Measurements from ENCODE around the gene ZNF691. TPM values are rescaled to one million over a fixed set of nuclear protein-coding genes. Genes with fewer than 3 reads are reported as not detected.
"Not testable (repeated sequence)": the region's sequence is repeated elsewhere in the genome, so short reads cannot be mapped to it uniquely, and the experiment has no call there.

The ZNF691 gene
- total RNA-seq, 1 donor from 2014 or later: 12.0 TPM

- H3K9me3 Mint-ChIP-seq (ENCODE audit: unreplicated experiment): peaks cover 4% of the 10 kb centered on the region
- no peaks in the 10 kb centered on the region for H3K4me1 Mint-ChIP-seq (ENCODE audit: unreplicated experiment)
- DNase-seq (ENCODE audit: low spot score): no peak
- no peak overlapping the region for H3K27ac Mint-ChIP-seq (ENCODE audit: unreplicated experiment)
- no peak for TF ChIP-seq CTCF (IDR thresholded peaks at IDR 0.05; ENCODE audit: unreplicated experiment)
- H3K27me3 Mint-ChIP-seq (ENCODE audit: unreplicated experiment): no peaks in the 10 kb centered on the region
- no peak overlapping the region for H3K4me3 Mint-ChIP-seq (ENCODE audit: unreplicated experiment)
- H3K36me3 Mint-ChIP-seq (ENCODE audit: low read depth, unreplicated experiment): peaks cover 43% of the 10 kb centered on the region
Measured at GRCh38 chr1:42806171-42806570, 40.2 kb upstream of the ZNF691 start.

- H3K4me3 Mint-ChIP-seq (ENCODE audit: unreplicated experiment): peak overlapping the region; percentile 25
- H3K9me3 Mint-ChIP-seq (ENCODE audit: unreplicated experiment): peaks cover 4% of the 10 kb centered on the region
- no peak overlapping the region for H3K27ac Mint-ChIP-seq (ENCODE audit: unreplicated experiment)
- no peaks in the 10 kb centered on the region for H3K4me1 Mint-ChIP-seq (ENCODE audit: unreplicated experiment)
- DNase-seq (ENCODE audit: low spot score): no peak
- H3K27me3 Mint-ChIP-seq (ENCODE audit: unreplicated experiment): no peaks in the 10 kb centered on the region
- TF ChIP-seq CTCF (IDR thresholded peaks at IDR 0.05; ENCODE audit: unreplicated experiment): no peak
- peaks cover 43% of the 10 kb centered on the region for H3K36me3 Mint-ChIP-seq (ENCODE audit: low read depth, unreplicated experiment)
Measured at GRCh38 chr1:42806593-42806992, 39.8 kb upstream of the ZNF691 start.

DNA sequence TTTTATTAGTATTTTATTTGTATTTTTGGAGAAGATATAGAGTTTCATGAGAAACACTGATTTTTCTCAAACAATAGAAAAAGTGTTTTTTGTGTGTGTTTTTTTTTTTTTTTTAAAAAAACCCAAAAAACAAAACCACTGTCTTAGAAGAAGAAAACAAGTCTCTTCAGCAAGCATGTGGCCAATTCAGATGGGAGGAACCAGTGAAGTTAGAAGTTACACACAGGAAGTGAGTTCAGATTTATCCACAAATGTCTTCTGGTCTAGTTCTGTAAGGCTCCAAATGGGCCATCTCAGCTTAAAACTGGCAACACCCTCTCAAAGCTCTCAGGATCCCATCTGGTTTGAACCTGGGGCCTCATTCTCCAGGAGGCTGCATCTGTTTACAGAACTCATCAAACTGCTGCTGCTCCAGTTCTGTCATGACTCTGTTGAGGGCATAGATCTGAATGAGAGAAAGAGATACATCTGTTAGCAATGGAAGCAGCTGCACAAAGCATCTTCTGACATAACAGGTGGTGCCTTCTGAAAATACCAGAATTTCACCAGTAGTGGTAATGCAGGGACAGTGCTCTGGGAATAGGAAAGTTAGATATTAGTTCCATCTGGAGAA lies 39.3 kb upstream of the ZNF691 start:
- no peaks in the 10 kb centered on the region for H3K4me1 Mint-ChIP-seq (ENCODE audit: unreplicated experiment)
- peaks cover 43% of the 10 kb centered on the region for H3K36me3 Mint-ChIP-seq (ENCODE audit: low read depth, unreplicated experiment)
- no peak for DNase-seq (ENCODE audit: low spot score)
- peaks cover 4% of the 10 kb centered on the region for H3K9me3 Mint-ChIP-seq (ENCODE audit: unreplicated experiment)
- H3K4me3 Mint-ChIP-seq (ENCODE audit: unreplicated experiment): peak overlapping the region; percentile 25
- H3K27me3 Mint-ChIP-seq (ENCODE audit: unreplicated experiment): no peaks in the 10 kb centered on the region
- no peak overlapping the region for H3K27ac Mint-ChIP-seq (ENCODE audit: unreplicated experiment)
- no peak for TF ChIP-seq CTCF (IDR thresholded peaks at IDR 0.05; ENCODE audit: unreplicated experiment)

DNA sequence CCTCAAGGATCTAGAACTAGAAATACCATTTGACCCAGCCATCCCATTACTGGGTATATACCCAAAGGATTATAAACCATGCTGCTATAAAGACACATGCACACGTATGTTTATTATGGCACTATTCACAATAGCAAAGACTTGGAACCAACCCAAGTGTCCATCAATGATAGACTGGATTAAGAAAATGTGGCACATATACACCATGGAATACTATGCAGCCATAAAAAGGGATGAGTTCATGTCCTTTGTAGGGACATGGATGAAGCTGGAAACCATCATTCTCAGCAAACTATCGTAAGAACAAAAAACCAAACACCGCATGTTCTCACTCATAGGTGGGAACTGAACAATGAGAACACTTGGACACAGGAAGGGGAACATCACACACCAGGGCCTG lies 31.6 kb upstream of the ZNF691 start:
- H3K27me3 Mint-ChIP-seq (ENCODE audit: unreplicated experiment); H3K4me1 Mint-ChIP-seq (ENCODE audit: unreplicated experiment); H3K27ac Mint-ChIP-seq (ENCODE audit: unreplicated experiment); DNase-seq (ENCODE audit: low spot score); H3K4me3 Mint-ChIP-seq (ENCODE audit: unreplicated experiment); H3K9me3 Mint-ChIP-seq (ENCODE audit: unreplicated experiment): not testable (repeated sequence)
- peaks cover 15% of the 10 kb centered on the region for H3K36me3 Mint-ChIP-seq (ENCODE audit: low read depth, unreplicated experiment)

DNA sequence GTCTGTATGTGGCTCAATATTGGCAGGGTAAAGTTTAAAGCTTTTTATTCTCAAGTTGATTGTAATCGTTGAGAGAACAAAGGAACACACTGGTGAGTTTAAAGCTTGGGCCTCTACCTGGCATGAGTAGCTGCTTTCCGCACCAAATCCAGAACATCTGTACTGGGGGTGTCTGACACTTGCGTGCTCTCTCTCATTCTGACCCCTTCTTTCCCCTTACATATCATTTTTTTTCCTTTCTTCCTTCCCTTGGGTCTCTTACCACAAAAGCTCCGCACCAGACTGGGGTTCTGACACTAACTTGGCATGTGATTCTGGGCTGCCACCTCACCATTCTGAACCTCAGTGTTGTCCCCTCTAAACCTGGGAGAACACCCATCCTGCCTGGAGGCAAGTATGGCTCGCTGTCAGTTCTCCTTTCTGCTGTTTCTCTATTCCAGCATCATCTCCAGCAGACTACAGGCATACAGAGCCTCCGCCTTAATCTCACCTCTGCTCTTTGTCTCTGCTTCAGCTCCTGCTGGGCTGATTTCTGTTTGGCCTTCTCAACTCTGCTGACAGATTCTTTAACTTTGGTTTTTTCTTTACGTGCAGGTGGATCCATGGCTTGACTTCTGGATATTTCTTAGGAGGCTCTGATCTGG lies 30.4 kb upstream of the ZNF691 start:
- no peak for DNase-seq (ENCODE audit: low spot score)
- Mint-ChIP-seq H3K9me3 (ENCODE audit: unreplicated experiment) (no peaks in the 10 kb centered on the region), H3K4me3 (ENCODE audit: unreplicated experiment) (peak overlapping the region; percentile 94), H3K27me3 (ENCODE audit: unreplicated experiment) (peaks cover 2% of the 10 kb centered on the region), H3K4me1 (ENCODE audit: unreplicated experiment) (peaks cover 13% of the 10 kb centered on the region), H3K27ac (ENCODE audit: unreplicated experiment) (peak overlapping the region; percentile 96), H3K36me3 (ENCODE audit: low read depth, unreplicated experiment) (peaks cover 9% of the 10 kb centered on the region)
- TF ChIP-seq CTCF (IDR thresholded peaks at IDR 0.05; ENCODE audit: unreplicated experiment): no peak
